ENCODE data around the gene PILRB.
A peak's percentile ranks its signal among the peaks of the same experiment; 100 is the strongest.
"Not testable (repeated sequence)": the region's sequence is repeated elsewhere in the genome, so short reads cannot be mapped to it uniquely, and the experiment has no call there.

Gene PILRB

GRCh38 chr7:100360135-100360854 is 2.4 kb downstream of the PILRB start:
- DNase-seq (ENCODE audit: extremely low spot score) = no peak
- ChIA-PET CTCF (interaction anchor here (1.1 to 2.5 kb wide), 3 partner anchors 14 to 48 kb away, joined by 3 to 16 read pairs (median 4); no protein-coding TSS in a partner anchor), POLR2A (no interaction called here)
- no peak for TF ChIP-seq CTCF (IDR thresholded peaks at IDR 0.05; ENCODE audit: control extremely low read depth, extremely low read depth, low read depth, missing control alignments)

GRCh38 chr7:100363098-100363497 is 5.2 kb downstream of the PILRB start:
- DNase-seq (ENCODE audit: extremely low spot score) = no peak
- no peak for TF ChIP-seq CTCF (IDR thresholded peaks at IDR 0.05; ENCODE audit: control extremely low read depth, extremely low read depth, low read depth, missing control alignments)
- POLR2A ChIA-PET = interaction anchor here (0.6 kb wide), 1 partner anchor 341 kb away, joined by 3 read pairs; no protein-coding TSS in a partner anchor

GRCh38 chr7:100363797-100364196 is 5.9 kb downstream of the PILRB start:
- ChIA-PET POLR2A (interaction anchor here (0.6 kb wide), 1 partner anchor 342 kb away, joined by 3 read pairs; no protein-coding TSS in a partner anchor), CTCF (interaction anchor here (2.2 to 2.5 kb wide), 2 partner anchors 19 to 44 kb away, joined by 5 to 12 read pairs; no protein-coding TSS in a partner anchor)
- DNase-seq (ENCODE audit: extremely low spot score) = not testable (repeated sequence)

More at GRCh38 chr7:100363098-100363497, 5.2 kb downstream of the PILRB start:
- CTCF ChIA-PET = no interaction called here

GRCh38 chr7:100364480-100364879 is 6.6 kb downstream of the PILRB start:
- POLR2A ChIA-PET = interaction anchor here (0.6 kb wide), 1 partner anchor 129 kb away, joined by 3 read pairs; no protein-coding TSS in a partner anchor

GRCh38 chr7:100365998-100366367 is 8.1 kb downstream of the PILRB start:
- DNase-seq (ENCODE audit: extremely low spot score) = not testable (repeated sequence)
- ChIA-PET POLR2A (interaction anchor here (0.7 to 1.3 kb wide), 3 partner anchors 19 to 62 kb away, joined by 3 to 4 read pairs (median 3); no protein-coding TSS in a partner anchor), CTCF (interaction anchor here (0.8 to 2.5 kb wide), 8 partner anchors 21 to 234 kb away, joined by 3 to 12 read pairs (median 4); no protein-coding TSS in a partner anchor)

More at GRCh38 chr7:100364480-100364879, 6.6 kb downstream of the PILRB start:
- no peak for TF ChIP-seq CTCF (IDR thresholded peaks at IDR 0.05; ENCODE audit: control extremely low read depth, extremely low read depth, low read depth, missing control alignments)
- DNase-seq (ENCODE audit: extremely low spot score) = no peak
- CTCF ChIA-PET = interaction anchor here (2.2 to 2.5 kb wide), 2 partner anchors 20 to 43 kb away, joined by 5 to 12 read pairs; no protein-coding TSS in a partner anchor

- DNase-seq (ENCODE audit: extremely low spot score) = peak; percentile 61
- ChIA-PET CTCF (interaction anchor here (0.7 to 1.3 kb wide), 4 partner anchors 22 to 234 kb away, joined by 3 to 6 read pairs (median 4); no protein-coding TSS in a partner anchor), POLR2A (interaction anchor here (0.7 to 1.3 kb wide), 2 partner anchors 22 to 61 kb away, joined by 3 to 4 read pairs; no protein-coding TSS in a partner anchor)
- TF ChIP-seq CTCF (IDR thresholded peaks at IDR 0.05; ENCODE audit: control extremely low read depth, extremely low read depth, low read depth, missing control alignments) = no peak
Measured at GRCh38 chr7:100366411-100367250, 8.7 kb downstream of the PILRB start.

GRCh38 chr7:100367251-100367620 is 9.3 kb downstream of the PILRB start:
- ChIA-PET CTCF (interaction anchor here (0.8 to 1.3 kb wide), 3 partner anchors 22 to 233 kb away, joined by 3 to 6 read pairs (median 4); no protein-coding TSS in a partner anchor), POLR2A (interaction anchor here (1.3 kb wide), 1 partner anchor 22 kb away, joined by 3 read pairs; no protein-coding TSS in a partner anchor)
- TF ChIP-seq CTCF (IDR thresholded peaks at IDR 0.05; ENCODE audit: control extremely low read depth, extremely low read depth, low read depth, missing control alignments) = no peak

More at GRCh38 chr7:100367251-100367620, 9.3 kb downstream of the PILRB start:
- DNase-seq (ENCODE audit: extremely low spot score) = no peak

Measured in GM10248 (cell line).